ENCODE data around the gene EMC6. TPM values are rescaled to one million over a fixed set of nuclear protein-coding genes. Genes with fewer than 3 reads are reported as not detected.

Gene EMC6
- total RNA-seq, 1 experiment from 2014 or later: 36.8 TPM

- CTCF ChIA-PET: no interaction called here
- no peaks in the 10 kb centered on the region for H3K9me3 Mint-ChIP-seq (ENCODE audit: unreplicated experiment)
- POLR2A ChIA-PET: no interaction called here
- intact Hi-C loops (cut with micrococcal nuclease; ENCODE audit: unreplicated experiment): no loop called here
- no peak for DNase-seq
- no peak overlapping the region for H3K4me3 Mint-ChIP-seq (ENCODE audit: unreplicated experiment)
- no peak overlapping the region for H3K4me3 ChIP-seq (ENCODE audit: low read depth, low read length)
- H3K36me3 ChIP-seq (ENCODE audit: control insufficient read depth, insufficient read depth, low read length): no peaks in the 10 kb centered on the region
- no peak overlapping the region for H3K27ac Mint-ChIP-seq (ENCODE audit: unreplicated experiment)
- peaks cover 30% of the 10 kb centered on the region for H3K36me3 Mint-ChIP-seq (ENCODE audit: insufficient read depth, unreplicated experiment)
- BruUV-seq (replicated peaks): no TSS peak
- H3K27me3 ChIP-seq (replicated peaks; ENCODE audit: control insufficient read depth, insufficient read depth, low read length): no peaks in the 10 kb centered on the region
- no peaks in the 10 kb centered on the region for H3K27me3 Mint-ChIP-seq (ENCODE audit: insufficient read depth, unreplicated experiment)
- H3K4me1 Mint-ChIP-seq (ENCODE audit: low read depth, unreplicated experiment): no peaks in the 10 kb centered on the region
- H3K9me3 ChIP-seq: no peaks in the 10 kb centered on the region
- TF ChIP-seq CTCF (IDR thresholded peaks at IDR 0.05; ENCODE audit: insufficient read depth in 1 of 2, low read depth in 1 of 2, low read length in 1 of 2, severe bottlenecking in 1 of 2, unreplicated experiment in 1 of 2): no peak
- no peaks in the 10 kb centered on the region for H3K4me1 ChIP-seq
Measured at GRCh38 chr17:3715296-3715695, 46.7 kb downstream of the EMC6 start.

- ChIA-PET CTCF (no interaction called here), POLR2A (no interaction called here)
- Histone ChIP-seq H3K4me3 (ENCODE audit: low read depth, low read length) (no peak overlapping the region), H3K27me3 (replicated peaks; ENCODE audit: control insufficient read depth, insufficient read depth, low read length) (no peaks in the 10 kb centered on the region), H3K9me3 (no peaks in the 10 kb centered on the region), H3K36me3 (ENCODE audit: control insufficient read depth, insufficient read depth, low read length) (no peaks in the 10 kb centered on the region), H3K4me1 (no peaks in the 10 kb centered on the region)
- intact Hi-C loops (cut with micrococcal nuclease; ENCODE audit: unreplicated experiment): no loop called here
- Mint-ChIP-seq H3K36me3 (ENCODE audit: insufficient read depth, unreplicated experiment) (peaks cover 29% of the 10 kb centered on the region), H3K9me3 (ENCODE audit: unreplicated experiment) (no peaks in the 10 kb centered on the region), H3K4me3 (ENCODE audit: unreplicated experiment) (no peak overlapping the region), H3K4me1 (ENCODE audit: low read depth, unreplicated experiment) (peaks cover 10% of the 10 kb centered on the region), H3K27ac (ENCODE audit: unreplicated experiment) (no peak overlapping the region), H3K27me3 (ENCODE audit: insufficient read depth, unreplicated experiment) (no peaks in the 10 kb centered on the region)
- no peak for DNase-seq
- BruUV-seq (replicated peaks): no TSS peak
- TF ChIP-seq CTCF (IDR thresholded peaks at IDR 0.05; ENCODE audit: insufficient read depth in 1 of 2, low read depth in 1 of 2, low read length in 1 of 2, severe bottlenecking in 1 of 2, unreplicated experiment in 1 of 2): no peak
Measured at GRCh38 chr17:3718201-3718600, 49.6 kb downstream of the EMC6 start.

GRCh38 chr17:3719265-3719664 lies 50.7 kb downstream of the EMC6 start:
- no TSS peak for BruUV-seq (replicated peaks)
- no peaks in the 10 kb centered on the region for H3K9me3 ChIP-seq
- ChIA-PET CTCF (no interaction called here), POLR2A (no interaction called here)
- Mint-ChIP-seq H3K4me3 (ENCODE audit: unreplicated experiment) (no peak overlapping the region), H3K9me3 (ENCODE audit: unreplicated experiment) (no peaks in the 10 kb centered on the region), H3K36me3 (ENCODE audit: insufficient read depth, unreplicated experiment) (peaks cover 34% of the 10 kb centered on the region), H3K4me1 (ENCODE audit: low read depth, unreplicated experiment) (peaks cover 10% of the 10 kb centered on the region), H3K27me3 (ENCODE audit: insufficient read depth, unreplicated experiment) (no peaks in the 10 kb centered on the region), H3K27ac (ENCODE audit: unreplicated experiment) (no peak overlapping the region)
- H3K4me3 ChIP-seq (ENCODE audit: low read depth, low read length): no peak overlapping the region
- intact Hi-C loops (cut with micrococcal nuclease; ENCODE audit: unreplicated experiment): no loop called here
- H3K4me1 ChIP-seq: no peaks in the 10 kb centered on the region
- H3K27me3 ChIP-seq (replicated peaks; ENCODE audit: control insufficient read depth, insufficient read depth, low read length): no peaks in the 10 kb centered on the region
- no peaks in the 10 kb centered on the region for H3K36me3 ChIP-seq (ENCODE audit: control insufficient read depth, insufficient read depth, low read length)
- no peak for DNase-seq
- no peak for TF ChIP-seq CTCF (IDR thresholded peaks at IDR 0.05; ENCODE audit: insufficient read depth in 1 of 2, low read depth in 1 of 2, low read length in 1 of 2, severe bottlenecking in 1 of 2, unreplicated experiment in 1 of 2)

Other genes starting within 250 kb of the EMC6 start
- not detected in 2 replicates for gene OR1E2, start 235.0 kb upstream of the EMC6 start, total RNA-seq (2022)
- not detected in 2 replicates for gene SPATA22, start 197.0 kb upstream of the EMC6 start, total RNA-seq (2022)
- gene ASPA, start 192.8 kb upstream of the EMC6 start, total RNA-seq (2022): 0.27 and 0.42 TPM in 2 replicates
- 8.4 and 8.9 TPM in 2 replicates for gene TRPV3, start 111.0 kb upstream of the EMC6 start, total RNA-seq (2022)
- gene TRPV1, start 59.4 kb upstream of the EMC6 start, total RNA-seq (2022): 1.8 and 3.1 TPM in 2 replicates
- gene SHPK, start 32.6 kb upstream of the EMC6 start, total RNA-seq (2022): 17.4 and 17.7 TPM in 2 replicates
- 11.8 and 15.6 TPM in 2 replicates for gene CTNS, start 32.1 kb upstream of the EMC6 start, total RNA-seq (2022)
- gene TAX1BP3, start 234 bp upstream of the EMC6 start, total RNA-seq (2022): 58.2 and 61.9 TPM in 2 replicates
- 0.66 and 1.4 TPM in 2 replicates for gene P2RX5, start 27.3 kb downstream of the EMC6 start, total RNA-seq (2022)
- 9.1 and 9.5 TPM in 2 replicates for gene HASPIN, start 55.1 kb downstream of the EMC6 start, total RNA-seq (2022)
- gene ITGAE, start 132.4 kb downstream of the EMC6 start, total RNA-seq (2022): 12.5 and 12.8 TPM in 2 replicates
- gene NCBP3, start 177.4 kb downstream of the EMC6 start, total RNA-seq (2022): 28.4 and 32.8 TPM in 2 replicates
- gene CAMKK1, start 224.2 kb downstream of the EMC6 start, total RNA-seq (2022): 1.4 and 1.9 TPM in 2 replicates
- gene P2RX1, start 247.7 kb downstream of the EMC6 start, total RNA-seq (2022): 0.23 TPM in 1 of 2 replicates, not detected in the other

Measured in Caco-2 (cell line).